ENCODE measurements around the gene TTF1. TPM values are rescaled to one million over a fixed set of nuclear protein-coding genes. Genes with fewer than 3 reads are reported as not detected.

TTF1 gene, protein sequence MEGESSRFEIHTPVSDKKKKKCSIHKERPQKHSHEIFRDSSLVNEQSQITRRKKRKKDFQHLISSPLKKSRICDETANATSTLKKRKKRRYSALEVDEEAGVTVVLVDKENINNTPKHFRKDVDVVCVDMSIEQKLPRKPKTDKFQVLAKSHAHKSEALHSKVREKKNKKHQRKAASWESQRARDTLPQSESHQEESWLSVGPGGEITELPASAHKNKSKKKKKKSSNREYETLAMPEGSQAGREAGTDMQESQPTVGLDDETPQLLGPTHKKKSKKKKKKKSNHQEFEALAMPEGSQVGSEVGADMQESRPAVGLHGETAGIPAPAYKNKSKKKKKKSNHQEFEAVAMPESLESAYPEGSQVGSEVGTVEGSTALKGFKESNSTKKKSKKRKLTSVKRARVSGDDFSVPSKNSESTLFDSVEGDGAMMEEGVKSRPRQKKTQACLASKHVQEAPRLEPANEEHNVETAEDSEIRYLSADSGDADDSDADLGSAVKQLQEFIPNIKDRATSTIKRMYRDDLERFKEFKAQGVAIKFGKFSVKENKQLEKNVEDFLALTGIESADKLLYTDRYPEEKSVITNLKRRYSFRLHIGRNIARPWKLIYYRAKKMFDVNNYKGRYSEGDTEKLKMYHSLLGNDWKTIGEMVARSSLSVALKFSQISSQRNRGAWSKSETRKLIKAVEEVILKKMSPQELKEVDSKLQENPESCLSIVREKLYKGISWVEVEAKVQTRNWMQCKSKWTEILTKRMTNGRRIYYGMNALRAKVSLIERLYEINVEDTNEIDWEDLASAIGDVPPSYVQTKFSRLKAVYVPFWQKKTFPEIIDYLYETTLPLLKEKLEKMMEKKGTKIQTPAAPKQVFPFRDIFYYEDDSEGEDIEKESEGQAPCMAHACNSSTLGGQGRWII
- total RNA-seq, result 5.8 TPM in 2 replicates

DNA sequence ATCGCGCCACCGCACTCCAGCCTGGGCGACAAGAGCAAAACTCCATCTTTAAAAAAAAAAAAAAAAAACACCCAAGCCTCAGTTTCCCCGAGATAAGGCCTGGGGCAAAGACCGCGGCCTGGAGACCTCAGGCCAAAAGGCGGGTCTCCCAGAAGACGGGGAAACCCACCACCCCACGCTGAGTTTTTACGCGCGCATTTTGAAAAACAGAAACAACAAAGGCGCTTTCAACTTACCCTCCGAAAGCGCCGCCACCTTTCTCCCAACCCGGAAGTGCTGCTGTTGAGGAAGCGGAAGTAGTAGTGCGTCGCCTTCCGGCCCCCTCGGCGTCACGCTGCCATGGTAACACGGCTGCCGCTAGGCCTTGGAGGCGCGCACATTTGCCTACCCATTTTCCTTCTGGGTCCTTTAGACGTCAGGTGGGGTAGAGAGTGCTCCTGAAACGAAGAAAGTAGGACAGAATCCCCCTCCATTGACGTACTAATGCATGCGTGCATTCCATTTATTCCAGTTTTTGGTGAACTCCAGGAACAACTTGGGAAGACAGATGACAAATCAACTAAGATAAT is at the start of gene TTF1:
Gene TTF1, minus strand, starts transcription at position 287 of the 569 bp plus-strand sequence. CDS start 4,019 bp downstream, outside the sequence.

DNA sequence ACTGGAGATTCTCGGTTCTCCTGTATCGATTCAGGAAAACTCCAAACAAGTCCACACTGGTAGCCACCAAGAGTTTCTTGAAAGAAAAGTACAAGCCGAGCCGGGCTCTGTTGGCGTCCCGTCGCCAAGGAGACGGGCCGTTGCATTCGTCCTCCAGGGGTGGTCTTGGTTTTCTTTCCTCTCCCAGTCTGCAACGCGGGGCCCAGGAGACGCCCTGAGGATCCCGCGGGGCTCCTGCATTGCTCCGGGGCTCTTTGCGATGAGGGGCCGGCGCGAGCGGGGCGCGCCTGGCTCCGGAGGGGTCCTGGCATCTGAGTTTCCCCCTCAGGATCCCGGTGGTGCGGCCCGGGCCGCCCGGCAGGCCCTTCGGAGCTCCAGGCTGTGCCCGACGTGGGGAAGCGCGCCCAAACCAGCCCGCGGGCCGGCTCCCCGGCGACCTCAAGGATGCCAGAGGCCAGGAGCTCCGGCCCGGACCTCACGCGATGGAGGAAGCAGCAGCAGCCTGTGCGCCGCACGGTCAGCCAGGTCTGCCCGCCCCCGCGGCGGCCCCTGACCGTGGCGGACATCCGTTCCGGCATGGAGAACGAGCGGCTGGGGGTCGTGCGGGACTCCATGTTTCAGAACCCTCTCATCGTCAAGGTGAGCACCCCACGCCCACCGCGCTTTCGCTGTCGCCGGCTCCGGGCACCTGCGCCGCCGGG is 3.3 kb upstream of the TTF1 start, which contains the start of gene CFAP77:
Gene CFAP77, plus strand, starts transcription at position 384 of the 701 bp plus-strand sequence. Its CDS starts 61 bp downstream, at position 445.

DNA sequence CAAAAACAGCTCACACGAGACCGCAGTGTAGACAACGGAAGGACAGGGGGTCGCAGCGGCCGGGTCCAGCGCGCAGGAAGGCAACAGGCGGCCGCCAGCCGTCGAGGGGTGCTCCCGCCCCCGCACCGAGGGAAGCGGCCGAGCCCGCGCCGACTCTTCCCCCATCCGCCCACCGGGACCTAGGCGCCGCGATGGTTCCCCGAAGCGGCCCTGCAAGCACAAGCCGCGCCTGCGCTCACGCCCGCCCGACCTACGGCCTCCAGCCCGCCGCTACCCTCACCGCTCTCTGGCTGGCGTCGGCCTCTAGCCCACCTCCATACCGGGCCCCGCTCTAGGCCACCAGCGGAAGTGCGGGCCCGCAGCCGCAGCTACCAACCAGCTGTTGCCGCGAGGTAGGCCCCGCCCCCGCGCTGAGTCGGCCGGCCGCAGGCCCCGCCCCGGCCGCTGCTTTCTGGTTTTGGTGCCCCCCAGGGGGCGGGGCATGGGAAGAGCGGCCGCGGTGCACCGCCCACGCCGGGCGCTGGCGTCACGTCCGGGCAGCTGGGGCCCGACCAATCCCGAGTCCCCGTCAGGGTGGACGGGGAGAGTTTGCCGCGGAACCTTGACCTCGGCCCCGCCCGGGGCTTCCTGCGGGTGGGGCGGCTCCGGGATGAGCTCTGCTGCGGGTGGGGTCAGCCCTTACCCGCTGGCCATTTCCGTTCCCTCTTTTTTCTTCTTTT is 51.8 kb downstream of the TTF1 start, which contains the start of gene SETX:
Gene SETX, minus strand, starts transcription at position 350 of the 719 bp plus-strand sequence. CDS start 5,558 bp downstream, outside the sequence.

Other genes with a start within 250 kb of the TTF1 start
- 2.3 and 4.7 TPM in 2 replicates for gene NTNG2, start 244.8 kb downstream of the TTF1 start, total RNA-seq
- 33.4 TPM in 2 replicates for gene SETX, start 51.9 kb downstream of the TTF1 start, total RNA-seq
- gene CFAP77, start 3.4 kb upstream of the TTF1 start, total RNA-seq, result not detected in 2 replicates
- gene BARHL1, start 175.8 kb upstream of the TTF1 start, total RNA-seq, result not detected in 2 replicates